WTC11 (cell line): Measurements from ENCODE around the gene FAM234A. TPM values are rescaled to one million over a fixed set of nuclear protein-coding genes. Genes with fewer than 3 reads are reported as not detected.

Experiments used
- ATAC-seq: fragments of 200-7000 bp; cut with Tn5 transposase; 2 replicates; pipeline ENCODE4 v1.10.0; 2021; ENCODE audit warnings: mild to moderate bottlenecking, moderate library complexity
- CTCF ChIA-PET: fragments of 300-600 bp; sonication (Branson Sonifier 250); formaldehyde crosslinking; loops from one replicate; lab custom pipeline; 2021; ENCODE audit warnings: antibody characterized with exemption; lab: Charles Lee
- POLR2A ChIA-PET: fragments of 350-600 bp; sonication (Branson Sonifier 250); formaldehyde crosslinking; loops from one replicate; lab custom pipeline; 2021; ENCODE audit warnings: antibody characterized with exemption; lab: Charles Lee
- DNase-seq: peaks from one replicate; pipeline ENCODE4 v3.0.0; 2021; ENCODE audit warnings: low spot score
- H3K27ac Mint-ChIP-seq: 2 replicates; pipeline ENCODE4 v1.8.0; 2021; ENCODE audit warnings: mixed read lengths
- H3K27me3 Mint-ChIP-seq: 2 replicates; pipeline ENCODE4 v1.8.0; 2021; ENCODE audit warnings: low read depth, mild to moderate bottlenecking, moderate library complexity, mixed read lengths
- H3K36me3 Mint-ChIP-seq: 2 replicates; pipeline ENCODE4 v1.8.0; 2021; ENCODE audit warnings: mixed read lengths
- H3K4me1 Mint-ChIP-seq: 2 replicates; pipeline ENCODE4 v1.8.0; 2022; ENCODE audit warnings: mixed read lengths
- H3K4me3 Mint-ChIP-seq: 2 replicates; pipeline ENCODE4 v1.8.0; 2021; ENCODE audit warnings: mild to moderate bottlenecking, moderate library complexity, mixed read lengths
- H3K9me3 Mint-ChIP-seq: 2 replicates; pipeline ENCODE4 v1.8.0; 2021; ENCODE audit warnings: mixed read lengths
- AFF4 ChIP-seq: sonication (generic); formaldehyde crosslinking; IDR thresholded peaks from 2 replicates; pipeline ENCODE4 v1.8.1; 2023; ENCODE audit warnings: mild to moderate bottlenecking, missing genetic modification reagents, borderline replicate concordance
- AR ChIP-seq: fragments of 250-450 bp; sonication (Bioruptor Pico); IDR thresholded peaks from 2 replicates; pipeline ENCODE4 v1.9.0; 2021; ENCODE audit warnings: mild to moderate bottlenecking
- ATF3 ChIP-seq: sonication (generic); formaldehyde crosslinking; conservative IDR thresholded peaks from 2 replicates; pipeline ENCODE4 v1.8.1; 2022; ENCODE audit warnings: mild to moderate bottlenecking, missing genetic modification reagents
- CREB1 ChIP-seq: sonication (generic); formaldehyde crosslinking; IDR thresholded peaks from 2 replicates; pipeline ENCODE4 v1.8.0; 2023; ENCODE audit warnings: mild to moderate bottlenecking, missing genetic modification reagents
- GABPB1 ChIP-seq: sonication (generic); formaldehyde crosslinking; IDR thresholded peaks from 2 replicates; pipeline ENCODE4 v1.8.1; 2023; ENCODE audit warnings: mild to moderate bottlenecking, missing genetic modification reagents
- GTF2I ChIP-seq: fragments of 250-450 bp; sonication (Bioruptor Pico); conservative IDR thresholded peaks from 2 replicates; pipeline ENCODE4 v1.4.0; 2021; ENCODE audit warnings: mild to moderate bottlenecking
- JUN ChIP-seq: sonication (generic); formaldehyde crosslinking; IDR thresholded peaks from 2 replicates; pipeline ENCODE4 v1.8.0; 2023; ENCODE audit warnings: mild to moderate bottlenecking, missing genetic modification reagents
- MYBL2 ChIP-seq: sonication (generic); formaldehyde crosslinking; IDR thresholded peaks from 2 replicates; pipeline ENCODE4 v1.8.1; 2023; ENCODE audit warnings: mild to moderate bottlenecking, moderate library complexity, missing genetic modification reagents
- NR3C1 ChIP-seq: sonication (generic); formaldehyde crosslinking; conservative IDR thresholded peaks from 2 replicates; pipeline ENCODE4 v1.8.1; 2023; ENCODE audit warnings: low read depth, mild to moderate bottlenecking, missing genetic modification reagents
- OVOL2 ChIP-seq: fragments of 250-450 bp; sonication (Bioruptor Pico); IDR thresholded peaks from 2 replicates; pipeline ENCODE4 v1.9.0; 2021; ENCODE audit warnings: mild to moderate bottlenecking, borderline replicate concordance
- PRDM15 ChIP-seq: sonication (generic); formaldehyde crosslinking; IDR thresholded peaks from 2 replicates; pipeline ENCODE4 v1.8.0; 2022; ENCODE audit warnings: missing genetic modification reagents
- PRRX2 ChIP-seq: fragments of 250-450 bp; sonication (Bioruptor Pico); IDR thresholded peaks from 2 replicates; pipeline ENCODE4 v1.8.0; 2021; ENCODE audit warnings: mild to moderate bottlenecking
- SMAD4 ChIP-seq: sonication (generic); formaldehyde crosslinking; IDR thresholded peaks from 2 replicates; pipeline ENCODE4 v1.8.0; 2022; ENCODE audit warnings: mild to moderate bottlenecking, missing genetic modification reagents
- SP1 ChIP-seq: sonication (generic); formaldehyde crosslinking; conservative IDR thresholded peaks from 2 replicates; pipeline ENCODE4 v1.8.1; 2022; ENCODE audit warnings: missing genetic modification reagents
- TEAD1 ChIP-seq: sonication (generic); formaldehyde crosslinking; IDR thresholded peaks from 2 replicates; pipeline ENCODE4 v1.8.0; 2022; ENCODE audit warnings: mild to moderate bottlenecking, missing genetic modification reagents
- TP53 ChIP-seq: sonication (generic); formaldehyde crosslinking; IDR thresholded peaks from 2 replicates; pipeline ENCODE4 v1.8.1; 2023; ENCODE audit warnings: mild to moderate bottlenecking, missing genetic modification reagents
- ZNF138 ChIP-seq: sonication (generic); formaldehyde crosslinking; conservative IDR thresholded peaks from 2 replicates; pipeline ENCODE4 v1.8.1; 2022; ENCODE audit warnings: mild to moderate bottlenecking, moderate library complexity, missing genetic modification reagents
- ZNF317 ChIP-seq: sonication (generic); formaldehyde crosslinking; IDR thresholded peaks from 2 replicates; pipeline ENCODE4 v1.8.1; 2023; ENCODE audit warnings: low read depth, mild to moderate bottlenecking, moderate library complexity, missing genetic modification reagents, borderline replicate concordance
- ZNF425 ChIP-seq: fragments of 250-450 bp; sonication (Bioruptor Pico); conservative IDR thresholded peaks from 2 replicates; pipeline ENCODE4 v1.9.0; 2021; ENCODE audit warnings: mild to moderate bottlenecking
- ZNF532 ChIP-seq: fragments of 250-450 bp; sonication (Bioruptor Pico); IDR thresholded peaks from 2 replicates; pipeline ENCODE4 v1.9.0; 2021; ENCODE audit warnings: mild to moderate bottlenecking, borderline replicate concordance
- total RNA-seq: library from RNA; stranded (reverse); gene quantifications from 3 replicates; pipeline ENCODE4 v1.2.3, GENCODE V29; 2021

Gene FAM234A
- total RNA-seq, 1 experiment from 2014 or later, result 115 TPM

- TF ChIP-seq PRDM15 (CRISPR knock-in tag), result no peak
- no peak for TF ChIP-seq GTF2I (CRISPR knock-in tag)
- no peak for TF ChIP-seq JUN (CRISPR knock-in tag)
- TF ChIP-seq TP53 (CRISPR knock-in tag), result no peak
- no peak for TF ChIP-seq OVOL2
- TF ChIP-seq CREB1, result no peak
- TF ChIP-seq ZNF317, result no peak
- no peak for TF ChIP-seq TEAD1 (CRISPR knock-in tag)
- TF ChIP-seq AFF4, result no peak
- TF ChIP-seq PRRX2 (CRISPR knock-in tag), result no peak
- TF ChIP-seq AR, result no peak
- TF ChIP-seq, all 79 proteins: peak for 0
These were observed 54.9 kb downstream of the FAM234A start (continued) for GRCh38 chr16:289395-289997.

- no peaks in the 10 kb centered on the region for H3K9me3 Mint-ChIP-seq
- ChIA-PET POLR2A (no interaction called here), CTCF (no interaction called here)
- H3K27me3 Mint-ChIP-seq, result no peaks in the 10 kb centered on the region
- no peak for DNase-seq
- H3K27ac Mint-ChIP-seq, result no peak overlapping the region
- H3K36me3 Mint-ChIP-seq, result peaks cover 23% of the 10 kb centered on the region
- H3K4me1 Mint-ChIP-seq, result no peaks in the 10 kb centered on the region
- ATAC-seq, result no peak
- no peak overlapping the region for H3K4me3 Mint-ChIP-seq
- no peak for TF ChIP-seq SMAD4 (CRISPR knock-in tag)
- no peak for TF ChIP-seq SP1 (CRISPR knock-in tag)
- TF ChIP-seq ATF3 (CRISPR knock-in tag), result no peak
- no peak for TF ChIP-seq NR3C1
- no peak for TF ChIP-seq GABPB1
- no peak for TF ChIP-seq ZNF532 (CRISPR knock-in tag)
- no peak for TF ChIP-seq ZNF425 (CRISPR knock-in tag)
- no peak for TF ChIP-seq ZNF138 (CRISPR knock-in tag)
- no peak for TF ChIP-seq MYBL2
These were observed 55.5 kb downstream of the FAM234A start for GRCh38 chr16:290015-290680.
